GM21367 (cell line): ENCODE measurements around the gene LGMN.
"Not testable (repeated sequence)": the region's sequence is repeated elsewhere in the genome, so short reads cannot be mapped to it uniquely, and the experiment has no call there.

Source experiments
- ATAC-seq: cut with Tn5 transposase; IDR thresholded peaks from one replicate; pipeline ENCODE4 v1.9.1; 2021; ENCODE audit not compliant: unreplicated experiment

The LGMN gene

DNA sequence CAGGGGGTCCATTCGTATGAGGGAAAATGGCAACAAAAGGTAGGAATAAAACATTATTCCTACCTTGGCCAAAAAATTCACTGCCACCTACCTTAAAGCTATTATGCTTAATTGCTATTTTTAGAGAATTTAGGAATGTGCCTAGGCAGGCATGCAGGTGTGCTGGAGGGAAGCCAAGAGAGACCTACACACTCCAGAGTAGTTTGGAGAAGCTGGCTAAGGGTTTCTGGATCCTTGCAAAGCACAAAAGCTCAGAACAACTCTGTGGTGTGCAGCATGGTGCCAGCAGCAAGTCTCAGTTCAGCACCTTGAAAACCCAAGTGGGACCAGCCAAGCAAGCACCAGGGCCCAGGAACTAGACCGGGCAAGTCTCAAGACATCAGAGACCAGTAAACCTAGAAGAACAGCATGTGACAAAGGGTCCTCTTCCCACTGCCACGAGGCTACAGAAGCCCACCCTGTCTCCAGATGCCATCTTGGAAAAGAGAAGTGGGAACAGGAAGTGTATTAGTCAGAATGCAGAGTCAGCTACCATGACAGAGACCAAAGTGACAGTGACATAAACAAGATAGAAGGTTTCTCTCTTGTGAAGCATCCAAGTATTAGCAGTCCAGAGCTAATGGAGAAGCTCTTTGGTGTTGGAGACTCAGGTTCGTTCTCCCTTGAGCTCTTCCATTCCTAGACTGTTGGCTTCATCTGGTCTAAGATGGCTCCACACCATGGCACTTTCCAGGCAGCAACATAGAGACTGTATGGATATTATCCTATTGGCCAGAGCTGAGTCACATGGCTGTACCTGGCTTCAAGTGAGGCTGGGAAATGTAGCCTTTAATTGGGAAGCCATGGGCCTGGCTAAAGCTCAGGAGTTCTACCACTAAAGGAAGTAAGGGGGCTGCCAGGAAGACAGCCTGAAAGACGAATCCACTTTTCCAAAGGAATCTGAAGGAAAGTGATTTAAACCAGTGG is 15.5 kb upstream of the LGMN start:
- ATAC-seq: not testable (repeated sequence)

DNA sequence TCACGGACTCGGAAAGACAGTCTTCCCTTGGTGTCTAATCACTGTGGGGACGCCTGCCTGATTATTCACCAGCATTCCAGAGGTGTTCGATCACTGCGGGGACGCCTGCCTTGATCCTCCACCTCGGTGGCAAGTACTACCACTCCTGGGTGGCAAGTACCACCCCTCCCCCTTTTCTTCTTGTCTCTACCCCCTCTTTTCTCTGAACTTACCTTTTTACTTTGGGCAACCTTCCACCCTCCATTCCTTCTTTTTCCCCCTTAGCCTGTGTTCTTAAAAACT is 12.0 kb upstream of the LGMN start:
- ATAC-seq: no peak

DNA sequence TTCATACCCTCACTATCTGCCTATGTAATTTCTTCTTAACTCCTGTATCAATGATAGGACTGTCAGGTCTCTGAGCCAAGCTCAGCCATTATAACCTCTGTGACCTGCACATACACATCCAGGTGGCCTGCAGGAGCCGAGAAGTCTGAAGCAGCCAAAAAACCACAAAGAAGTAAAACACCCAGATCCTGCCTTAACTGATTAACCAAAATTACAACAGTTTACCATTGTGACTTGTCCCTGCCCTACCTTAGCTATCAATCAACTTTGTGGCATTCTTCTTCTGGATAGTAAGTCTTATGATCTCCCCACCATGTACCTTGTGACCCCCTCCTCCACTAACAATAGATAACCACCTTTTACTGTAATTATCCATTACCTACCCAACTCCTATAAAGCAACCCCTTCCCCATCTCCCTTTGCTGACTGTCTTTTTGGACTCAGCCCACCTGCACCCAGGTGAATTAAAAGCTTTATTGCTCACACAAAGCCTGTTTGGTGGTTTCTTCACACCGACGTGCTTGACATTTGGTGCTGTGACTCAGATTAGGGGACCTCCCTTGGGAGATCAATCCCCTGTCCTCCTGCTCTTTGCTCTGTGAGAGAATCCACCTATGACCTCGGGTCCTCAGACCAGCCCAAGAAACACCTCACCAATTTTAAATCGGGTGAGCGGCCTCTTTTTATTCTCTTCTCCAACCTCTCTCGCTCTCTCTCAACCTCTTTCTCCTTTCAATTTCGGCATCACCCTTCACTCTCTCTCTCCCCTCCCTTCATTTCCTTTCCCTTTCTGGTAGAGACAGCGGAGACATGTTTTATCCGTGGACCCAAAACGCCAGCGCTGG is 11.5 kb upstream of the LGMN start:
- ATAC-seq: no peak

DNA sequence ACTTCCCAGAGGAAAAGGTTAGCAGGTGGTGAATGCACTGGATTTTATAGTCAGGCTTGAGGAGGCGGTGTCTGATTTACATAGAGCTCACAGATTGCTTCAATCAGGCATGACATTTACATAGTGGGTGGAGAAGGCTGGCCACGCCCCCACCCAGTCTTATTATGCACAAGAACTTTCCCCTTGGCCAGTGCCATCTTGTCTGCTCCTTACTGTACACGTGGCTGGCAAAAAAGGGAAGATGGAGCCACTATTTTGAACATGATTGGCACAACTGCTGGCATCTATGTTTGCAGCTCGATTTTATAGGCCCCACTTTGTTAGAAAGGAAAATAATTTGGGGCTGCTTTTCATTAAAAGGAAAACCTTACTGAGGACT is 10.9 kb upstream of the LGMN start:
- ATAC-seq: no peak

DNA sequence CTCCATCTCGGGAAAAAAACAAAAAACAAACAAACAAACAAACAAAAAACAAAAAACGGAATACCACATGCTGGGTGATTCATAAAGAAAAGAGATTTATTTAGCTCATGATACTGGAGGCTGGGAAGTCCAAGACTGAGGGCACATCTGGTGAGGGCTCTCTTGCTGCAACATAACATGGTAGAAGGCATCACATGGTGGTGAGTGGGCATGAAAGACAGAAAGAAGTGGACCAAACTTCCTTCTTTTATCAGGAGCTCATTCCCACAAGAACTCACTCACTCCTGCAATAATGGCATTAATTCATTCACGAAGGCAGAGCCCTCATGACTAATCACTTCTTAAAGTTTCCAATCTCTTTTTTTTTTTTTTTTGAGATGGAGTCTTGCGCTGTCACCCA is 8.0 kb upstream of the LGMN start:
- no peak for ATAC-seq

DNA sequence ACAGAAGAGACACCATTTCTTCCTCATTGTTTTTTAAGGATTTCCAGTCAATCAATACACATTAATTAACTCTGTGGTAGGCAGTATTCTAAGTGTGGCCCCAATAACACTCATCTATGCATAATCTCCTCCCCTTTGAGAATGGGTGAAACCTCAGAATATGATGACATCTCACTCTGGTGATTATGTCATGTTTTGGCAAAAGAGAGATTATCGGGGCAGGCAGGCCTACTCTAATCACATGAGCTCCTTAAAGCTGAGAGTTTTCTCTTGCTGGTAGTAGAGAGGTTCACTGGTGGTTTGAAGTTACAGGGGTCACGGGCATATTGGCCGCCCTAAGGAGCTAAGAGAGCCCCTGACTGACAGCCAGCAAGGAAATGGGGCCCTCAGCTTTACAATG is 7.1 kb upstream of the LGMN start:
- no peak for ATAC-seq

DNA sequence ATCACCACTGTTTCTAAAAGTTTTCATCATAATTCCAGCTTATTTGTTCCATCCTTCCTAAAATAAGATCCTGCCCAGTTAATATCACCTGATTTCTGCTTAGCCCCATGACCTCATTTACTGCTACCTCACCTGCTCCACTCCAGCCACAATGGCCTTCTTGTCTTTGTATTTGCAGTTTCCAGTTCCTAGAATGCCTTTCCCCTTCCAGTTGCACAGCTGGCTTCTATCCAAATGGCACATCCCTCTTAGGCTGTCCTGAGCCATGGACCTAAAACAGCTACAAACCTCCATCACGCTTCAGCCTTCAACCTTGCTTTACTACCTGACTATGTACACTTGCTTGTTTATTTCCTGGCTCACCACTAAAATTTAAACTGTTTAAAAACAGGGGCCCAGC is 6.5 kb upstream of the LGMN start:
- ATAC-seq: no peak

DNA sequence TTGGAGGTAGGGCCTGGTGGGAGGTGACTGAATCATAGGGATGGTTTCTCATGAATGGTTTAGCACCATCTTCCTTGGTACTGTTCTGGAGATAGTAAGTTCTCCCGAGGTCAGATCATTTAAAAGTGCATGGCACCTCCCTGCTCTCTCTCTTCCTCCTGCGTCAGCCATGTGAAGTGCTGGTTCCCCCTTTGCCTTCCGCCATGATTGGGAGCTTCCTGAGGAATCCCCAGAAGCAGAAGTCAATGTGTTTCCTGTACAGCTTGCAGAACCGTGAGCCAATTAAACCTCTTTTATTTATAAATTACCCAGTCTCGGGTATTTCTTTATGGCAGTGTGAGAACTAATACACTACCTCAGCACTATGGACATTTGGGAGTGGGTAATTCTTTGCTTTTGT is 4.8 kb upstream of the LGMN start:
- no peak for ATAC-seq

DNA sequence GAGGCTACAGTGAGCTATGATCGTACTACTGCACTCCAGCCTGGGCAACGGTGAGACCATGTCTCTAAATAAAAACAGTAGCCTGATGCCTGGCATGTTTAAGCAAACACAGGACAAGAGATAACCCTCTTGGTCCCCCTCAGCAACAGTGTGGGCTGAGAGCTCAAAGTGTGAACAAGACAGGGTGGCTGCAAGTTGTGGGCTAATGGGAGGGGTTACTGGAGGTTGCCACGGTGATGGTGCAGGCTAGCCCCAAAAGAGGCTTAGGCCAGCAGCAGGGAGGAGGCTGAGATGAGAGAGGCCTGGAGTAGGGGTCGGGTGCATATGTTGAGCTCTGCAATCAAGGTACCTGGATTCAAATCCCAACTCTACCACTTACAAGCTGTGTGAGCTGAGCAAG is 3.4 kb upstream of the LGMN start:
- no peak for ATAC-seq

DNA sequence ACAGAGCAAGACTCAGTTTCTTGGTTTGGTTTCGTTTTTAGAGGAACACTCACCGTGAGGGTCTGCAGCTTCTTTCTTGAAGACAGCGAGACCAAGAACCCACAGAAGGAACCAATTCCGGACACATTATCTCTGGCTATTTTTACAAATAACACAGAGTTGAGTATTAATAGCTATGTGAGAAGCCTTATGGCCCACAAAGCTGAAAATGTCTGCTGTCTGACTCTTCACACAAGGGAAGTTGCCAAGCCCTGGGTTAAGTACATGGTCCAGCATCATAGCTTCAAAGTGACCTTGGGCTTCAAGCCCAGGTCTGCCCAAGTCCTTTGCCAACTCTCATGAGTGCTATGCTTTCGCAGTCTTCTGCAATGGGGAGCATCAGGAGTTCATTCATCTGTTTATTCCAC is 2.6 kb upstream of the LGMN start:
- no peak for ATAC-seq

DNA sequence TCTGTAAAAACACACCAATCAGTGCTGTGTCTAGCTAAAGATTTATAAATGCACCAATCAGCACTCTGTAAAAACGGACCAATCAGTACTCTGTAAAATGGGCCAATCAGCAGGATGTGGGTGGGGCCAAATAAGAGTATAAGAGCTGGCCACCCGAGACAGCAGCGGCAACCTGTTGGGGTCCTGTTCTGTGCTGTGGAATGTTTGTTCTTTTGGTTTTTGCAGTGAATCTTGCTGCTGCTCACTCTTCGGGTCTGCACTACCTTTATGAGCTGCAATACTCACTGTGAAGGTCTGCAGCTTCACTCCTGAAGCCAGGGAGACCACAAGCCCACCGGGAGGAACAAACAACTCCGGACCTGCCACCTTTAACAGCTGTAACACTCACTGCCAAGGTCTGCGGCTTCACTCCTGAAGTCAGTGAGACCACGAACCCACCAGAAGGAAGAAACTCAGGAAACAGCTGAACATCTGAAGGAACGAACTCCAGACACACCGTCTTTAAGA is 1.8 kb upstream of the LGMN start:
- not testable (repeated sequence) for ATAC-seq

DNA sequence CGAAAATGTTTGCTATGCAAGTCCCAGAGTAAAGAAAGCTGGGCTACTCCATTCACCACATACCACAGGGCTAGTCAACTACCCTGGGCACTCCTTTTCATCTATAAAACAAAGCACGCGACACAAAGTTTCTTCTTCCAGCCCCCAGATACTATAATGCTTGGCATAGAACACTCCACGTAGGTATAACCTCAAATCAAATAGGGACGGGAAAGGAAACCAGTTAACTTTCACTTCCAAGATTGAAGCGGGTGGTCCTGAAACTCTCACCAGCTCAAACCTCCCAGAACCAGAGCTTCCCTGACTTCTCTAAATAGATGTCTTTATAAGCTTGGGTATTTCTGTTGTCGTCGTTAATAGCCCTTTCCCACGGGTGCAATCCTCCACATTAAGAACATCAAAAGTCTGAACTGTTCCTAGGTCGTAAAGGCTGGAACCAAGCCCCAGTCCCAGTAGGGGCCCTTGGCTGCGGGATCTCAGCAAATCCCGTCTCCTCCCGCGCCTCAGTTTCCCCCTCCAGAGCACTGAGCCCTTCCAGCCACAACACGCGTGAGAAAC is 647 bp downstream of the LGMN start:
- ATAC-seq: no peak

DNA sequence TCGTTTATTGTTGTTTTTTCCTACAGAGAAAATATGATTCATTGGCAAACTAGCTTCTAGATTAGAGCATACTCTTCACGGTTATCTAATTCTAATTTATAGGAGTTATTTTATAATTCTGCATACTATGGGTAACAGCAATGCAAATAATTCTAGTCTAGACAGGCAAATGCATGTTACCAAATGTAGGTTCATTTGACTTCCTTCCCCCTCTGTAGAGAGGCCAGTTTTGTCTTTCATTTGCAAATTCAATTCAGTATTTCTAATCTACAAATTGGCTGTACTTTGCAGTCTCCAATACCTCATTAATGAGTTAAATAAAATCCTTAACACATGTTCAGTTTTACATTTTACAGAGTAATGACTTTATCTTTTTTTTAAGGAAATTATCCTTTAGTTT is 4.2 kb downstream of the LGMN start:
- ATAC-seq: no peak

DNA sequence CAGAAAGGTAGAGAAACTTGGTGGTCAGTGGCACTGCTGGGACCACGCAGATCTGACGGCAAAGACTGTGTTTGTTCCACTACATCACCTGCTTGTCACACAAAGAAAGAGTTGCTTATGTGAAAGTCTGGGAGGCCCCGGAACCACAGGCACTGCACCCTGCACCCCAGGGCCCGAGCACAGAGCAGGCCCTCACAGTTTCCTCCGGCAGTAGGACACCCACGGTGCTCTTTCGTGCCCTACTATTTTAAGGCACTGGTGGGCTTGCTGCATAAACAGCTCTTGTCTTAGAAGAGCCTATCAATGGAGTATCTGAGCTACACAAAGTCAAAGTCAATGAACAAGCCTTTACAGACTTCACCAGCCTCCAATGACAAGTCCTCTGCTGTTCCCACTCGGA is 8.0 kb downstream of the LGMN start:
- ATAC-seq: no peak

DNA sequence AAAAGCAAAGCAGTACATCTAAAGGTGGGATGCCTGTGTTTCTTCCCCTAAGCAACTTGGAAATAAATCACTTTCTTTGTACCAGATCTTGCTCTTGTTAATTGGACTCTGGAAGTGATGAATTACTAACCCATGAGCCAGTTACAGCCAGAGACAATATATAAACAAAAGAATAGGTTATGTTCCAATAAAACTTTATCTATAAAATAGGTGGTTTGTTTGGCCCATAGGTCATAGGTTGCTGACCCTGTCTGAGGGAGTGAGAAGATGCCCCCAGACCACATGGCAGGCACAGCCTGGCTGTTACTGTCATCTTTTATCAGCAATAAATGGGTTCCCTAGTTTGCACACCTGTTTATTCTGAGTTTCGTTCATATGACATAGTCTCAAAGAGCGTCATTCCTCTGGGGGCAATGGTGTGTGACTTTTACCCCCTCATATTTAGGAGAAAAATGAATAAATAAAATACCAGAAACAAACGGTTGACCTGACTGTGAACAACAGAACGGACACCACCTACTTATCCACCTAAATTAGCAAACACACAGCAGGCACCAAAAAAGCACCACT is 10.7 kb downstream of the LGMN start:
- no peak for ATAC-seq

DNA sequence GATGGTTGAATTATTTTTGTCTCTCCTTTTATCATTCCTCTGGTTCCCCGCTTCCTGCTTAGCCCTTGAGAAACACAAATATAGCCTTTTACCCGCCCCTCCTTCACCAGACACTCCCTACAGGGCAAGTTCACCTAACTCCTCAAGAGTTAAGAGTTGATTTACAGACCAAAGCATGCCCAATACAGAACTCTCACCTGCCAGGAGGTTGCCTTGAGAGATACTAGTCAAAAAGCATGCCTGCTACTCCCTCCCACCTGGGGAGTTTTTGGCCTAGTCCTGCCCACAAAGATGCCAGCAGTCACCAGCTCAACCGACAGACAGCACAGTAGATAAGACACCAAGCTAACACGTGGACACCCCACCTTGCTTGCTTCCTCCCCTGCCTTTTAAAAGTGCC is 11.2 kb downstream of the LGMN start:
- no peak for ATAC-seq

DNA sequence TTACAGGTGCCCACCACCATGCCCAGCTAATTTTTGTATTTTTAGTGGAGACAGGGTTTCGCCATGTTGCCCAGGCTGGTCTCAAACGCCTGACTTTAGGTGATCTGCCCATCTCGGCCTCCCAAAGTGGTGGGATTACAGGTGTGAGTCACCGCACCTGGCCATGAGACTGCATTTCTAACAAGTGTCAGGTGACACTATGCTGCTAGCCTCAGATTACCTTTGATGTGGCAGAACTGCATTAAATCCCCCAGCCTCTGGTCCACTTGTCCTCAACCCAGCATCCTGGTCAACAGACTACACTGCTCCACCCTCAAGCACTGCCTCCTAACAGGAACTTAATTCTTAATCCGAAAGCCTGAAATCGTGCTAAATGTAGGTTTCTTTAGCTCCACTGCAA is 13.1 kb downstream of the LGMN start:
- ATAC-seq: no peak

DNA sequence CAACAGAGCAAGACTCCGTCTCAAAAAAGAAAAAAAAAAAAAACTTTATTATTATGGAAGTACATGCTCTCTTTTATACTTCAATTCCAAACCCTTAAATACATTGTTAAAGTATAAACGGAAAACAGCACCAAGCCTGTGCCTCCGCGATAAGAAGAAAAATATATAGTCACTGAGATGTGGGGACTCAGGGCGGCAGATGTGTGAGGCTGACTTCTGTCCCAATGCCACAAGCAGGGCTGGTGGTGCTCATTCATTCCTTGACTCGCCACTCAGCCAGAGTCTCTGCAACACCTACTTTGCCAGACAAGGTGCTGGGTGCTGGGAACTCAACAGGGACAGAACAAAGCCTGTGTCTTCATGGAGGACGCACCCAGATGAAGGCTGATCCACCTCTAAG is 13.8 kb downstream of the LGMN start:
- ATAC-seq: no peak

DNA sequence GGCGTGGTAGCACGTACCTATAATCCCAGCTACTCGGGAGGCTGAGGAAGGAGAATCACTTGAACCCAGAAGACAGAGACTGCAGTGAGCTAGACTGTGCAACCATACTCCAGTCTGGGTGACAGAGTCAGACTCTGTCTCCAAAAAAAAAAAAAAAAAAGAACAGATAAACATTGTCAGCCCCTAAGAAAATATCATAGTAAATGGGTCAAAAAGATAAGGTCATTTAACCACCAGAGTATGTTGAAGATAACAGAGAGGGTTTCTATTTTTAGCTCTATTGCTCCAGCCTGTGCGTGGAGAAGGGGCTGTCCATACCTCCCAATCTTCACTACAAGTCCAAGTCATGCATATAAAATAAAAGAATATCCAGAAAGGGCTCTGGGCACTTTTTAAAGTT is 15.4 kb downstream of the LGMN start:
- ATAC-seq: no peak

DNA sequence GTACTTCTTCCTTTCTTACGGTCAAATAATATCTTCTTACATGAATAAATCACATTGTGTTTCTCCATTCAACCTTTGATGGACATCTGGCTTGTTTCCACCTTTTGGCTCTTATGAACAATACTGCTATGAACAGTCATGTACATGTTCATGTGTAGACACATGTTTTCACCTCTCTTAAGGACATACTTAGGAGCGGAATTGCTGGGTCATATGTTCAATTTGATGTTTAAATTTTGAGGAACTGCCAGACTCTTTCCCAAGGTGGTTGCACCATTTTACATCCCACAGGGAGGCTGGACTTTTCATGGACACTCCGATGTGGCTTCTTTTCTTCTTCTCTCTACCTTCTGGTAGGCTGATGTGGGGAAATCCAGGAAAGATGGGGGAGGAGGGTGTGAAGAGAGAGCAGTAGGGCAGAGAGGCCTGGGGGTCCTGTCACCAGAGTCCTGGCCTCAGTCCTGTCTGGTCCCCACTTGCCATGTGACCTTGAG is 16.8 kb downstream of the LGMN start:
- ATAC-seq: no peak

DNA sequence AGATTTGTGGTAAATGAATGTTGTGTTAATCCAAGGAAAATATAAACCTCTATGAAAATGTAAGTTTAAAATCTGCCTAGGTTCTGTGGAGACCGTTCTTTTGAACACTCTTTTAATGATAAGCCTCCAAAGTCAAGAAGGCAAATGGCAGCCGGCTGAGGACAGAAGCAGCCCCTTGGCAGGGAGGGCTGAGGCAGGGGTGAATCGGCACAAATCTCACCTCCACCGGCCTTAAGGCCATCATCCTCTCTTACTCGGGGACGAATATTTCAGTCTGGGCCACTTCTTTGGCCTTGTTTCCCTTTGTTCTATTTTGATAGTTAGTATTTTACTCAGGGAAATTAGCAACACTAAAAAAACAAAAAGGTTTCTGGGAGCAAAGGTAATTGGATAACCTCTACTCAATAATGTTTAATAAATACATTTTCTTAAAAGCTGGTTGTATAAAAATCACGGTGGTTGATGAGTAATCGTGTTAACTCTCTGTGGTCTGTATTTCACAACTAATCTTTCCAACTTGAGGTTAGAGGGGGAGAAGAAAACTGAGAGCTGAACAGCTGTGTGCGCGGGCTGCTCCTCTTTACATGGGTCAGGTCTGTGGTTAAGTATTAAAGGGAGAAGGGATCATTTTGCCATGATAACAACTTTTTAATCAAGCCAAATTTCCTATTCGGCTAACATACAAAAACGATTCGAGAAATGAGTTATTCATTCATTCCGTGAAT is 18.6 kb downstream of the LGMN start:
- ATAC-seq: no peak
